K562 (cell line): ENCODE data around the gene MPZL3. TPM values are rescaled to one million over a fixed set of nuclear protein-coding genes. Genes with fewer than 3 reads are reported as not detected.

Experiments used
- HMG20B ChIP-seq: fragments of 250-450 bp; sonication (Bioruptor Pico); IDR thresholded peaks from 2 replicates; pipeline ENCODE4 v1.5.0; 2021; ENCODE audit warnings: mild to moderate bottlenecking
- JUNB ChIP-seq: fragments of 450-650 bp; formaldehyde crosslinking; conservative IDR thresholded peaks from 2 replicates; pipeline ENCODE4 v1.4.0; 2020; ENCODE audit warnings: mild to moderate bottlenecking
- MAFK ChIP-seq: IDR thresholded peaks from 2 replicates; pipeline ENCODE4 v1.6.1; 2011; ENCODE audit warnings: low read length, improper control_type of control experiment
- MGA ChIP-seq: fragments of 450-650 bp; IDR thresholded peaks from 2 replicates; pipeline ENCODE4 v1.6.1; 2016; ENCODE audit warnings: mild to moderate bottlenecking, moderate library complexity
- MNT ChIP-seq, 2 experiments: fragments of 450-650 bp; conservative IDR thresholded peaks; 2 replicates each; pipeline ENCODE4 v1.6.1; 2017; ENCODE audit warnings: mild to moderate bottlenecking in 2 of 2, moderate library complexity in 2 of 2
- TEAD4 ChIP-seq, 2 experiments: sonication (generic) in 1 of 2; formaldehyde crosslinking in 1 of 2; IDR thresholded peaks; 2 replicates each; pipeline versions ENCODE4 v1.6.1 to v1.8.0; 2012 to 2022; ENCODE audit warnings: borderline replicate concordance in 1 of 2, inconsistent platforms in 1 of 2, low read length in 1 of 2, mild to moderate bottlenecking in 1 of 2, missing genetic modification reagents in 1 of 2
- ZNF143 ChIP-seq: sonication (generic); formaldehyde crosslinking; IDR thresholded peaks from 2 replicates; pipeline ENCODE4 v1.9.0; 2022; ENCODE audit warnings: mild to moderate bottlenecking, missing genetic modification reagents
- ZNF184 ChIP-seq: sonication (generic); formaldehyde crosslinking; IDR thresholded peaks from 2 replicates; pipeline ENCODE4 v1.5.0; 2020; ENCODE audit warnings: missing genetic modification reagents
- polyA plus RNA-seq, 8 experiments: library from polyadenylated mRNA; depleted of rRNA in 4 of 8; stranded (reverse) in 5 of 8; unstranded in 3 of 8; fragments of >200 nt; fragmentation: Nextera tagmentation in 2 of 8; fragmentation: Illumina TruSeq in 1 of 8; extraction: Ambion mirVana in 2 of 8; extraction: Trizol in 1 of 8; gene quantifications; 2 replicates each; pipeline versions ENCODE4 v1.2.1 to v1.2.3, GENCODE V29; 2011 to 2014; ENCODE audit warnings: inconsistent platforms in 1 of 8, missing spikeins in 1 of 8
- total RNA-seq, 7 experiments: library from RNA; depleted of rRNA in 6 of 7; stranded (reverse); fragments of >200 nt in 6 of 7; fragmentation: Illumina TruSeq in 2 of 7; extraction: Trizol in 2 of 7; gene quantifications; 2 replicates each; pipeline versions ENCODE4 v1.2.1 to v1.2.3, GENCODE V29; 2011 to 2021; ENCODE audit warnings: low replicate concordance in 1 of 7
- TF ChIP-seq, protein P1 (sequence below): fragments of 450-650 bp; IDR thresholded peaks from 2 replicates; pipeline ENCODE4 v1.6.1; 2016
- TF ChIP-seq, protein P2 (sequence below): fragments of 450-650 bp; IDR thresholded peaks from 2 replicates; pipeline ENCODE4 v1.6.1; 2016; ENCODE audit warnings: antibody characterized with exemption
- TF ChIP-seq, protein P3 (sequence below): conservative IDR thresholded peaks from 2 replicates; pipeline ENCODE4 v1.6.1; 2011; ENCODE audit warnings: low read depth, mild to moderate bottlenecking, low read length; ENCODE audit not compliant: control insufficient read depth

The MPZL3 gene
- total and polyA plus RNA-seq, 9 of the 15 experiments (the other 6 are each of a cell fraction or from before 2014, with no cell fraction given) = 0.97 to 2.9 (median 1.6) TPM

- TF ChIP-seq MNT (conservative IDR thresholded peaks at IDR 0.05) (peak in 1 of 2 experiments; percentile 29; a peak in 1 of 4 replicates), ZNF143 (CRISPR knock-in tag) (no peak), ZNF184 (CRISPR knock-in tag) (no peak), JUNB (CRISPR knock-in tag) (no peak), MAFK (no peak), MGA (no peak), TEAD4 (IDR thresholded peaks at IDR 0.05; ENCODE audit: low read length) (no peak), TEAD4 (CRISPR knock-in tag; IDR thresholded peaks at IDR 0.05; ENCODE audit: borderline replicate concordance) (no peak), HMG20B (no peak)
- TF ChIP-seq, protein P1, sequence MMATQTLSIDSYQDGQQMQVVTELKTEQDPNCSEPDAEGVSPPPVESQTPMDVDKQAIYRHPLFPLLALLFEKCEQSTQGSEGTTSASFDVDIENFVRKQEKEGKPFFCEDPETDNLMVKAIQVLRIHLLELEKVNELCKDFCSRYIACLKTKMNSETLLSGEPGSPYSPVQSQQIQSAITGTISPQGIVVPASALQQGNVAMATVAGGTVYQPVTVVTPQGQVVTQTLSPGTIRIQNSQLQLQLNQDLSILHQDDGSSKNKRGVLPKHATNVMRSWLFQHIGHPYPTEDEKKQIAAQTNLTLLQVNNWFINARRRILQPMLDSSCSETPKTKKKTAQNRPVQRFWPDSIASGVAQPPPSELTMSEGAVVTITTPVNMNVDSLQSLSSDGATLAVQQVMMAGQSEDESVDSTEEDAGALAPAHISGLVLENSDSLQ = peak; percentile 73
- TF ChIP-seq, protein P2, sequence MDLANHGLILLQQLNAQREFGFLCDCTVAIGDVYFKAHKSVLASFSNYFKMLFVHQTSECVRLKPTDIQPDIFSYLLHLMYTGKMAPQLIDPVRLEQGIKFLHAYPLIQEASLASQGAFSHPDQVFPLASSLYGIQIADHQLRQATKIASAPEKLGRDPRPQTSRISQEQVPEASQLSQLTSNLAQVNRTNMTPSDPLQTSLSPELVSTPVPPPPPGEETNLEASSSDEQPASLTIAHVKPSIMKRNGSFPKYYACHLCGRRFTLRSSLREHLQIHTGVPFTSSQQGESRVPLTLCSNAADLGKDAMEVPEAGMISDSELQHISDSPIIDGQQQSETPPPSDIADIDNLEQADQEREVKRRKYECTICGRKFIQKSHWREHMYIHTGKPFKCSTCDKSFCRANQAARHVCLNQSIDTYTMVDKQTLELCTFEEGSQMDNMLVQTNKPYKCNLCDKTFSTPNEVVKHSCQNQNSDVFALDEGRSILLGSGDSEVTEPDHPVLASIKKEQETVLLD = no peak
- TF ChIP-seq, protein P3, sequence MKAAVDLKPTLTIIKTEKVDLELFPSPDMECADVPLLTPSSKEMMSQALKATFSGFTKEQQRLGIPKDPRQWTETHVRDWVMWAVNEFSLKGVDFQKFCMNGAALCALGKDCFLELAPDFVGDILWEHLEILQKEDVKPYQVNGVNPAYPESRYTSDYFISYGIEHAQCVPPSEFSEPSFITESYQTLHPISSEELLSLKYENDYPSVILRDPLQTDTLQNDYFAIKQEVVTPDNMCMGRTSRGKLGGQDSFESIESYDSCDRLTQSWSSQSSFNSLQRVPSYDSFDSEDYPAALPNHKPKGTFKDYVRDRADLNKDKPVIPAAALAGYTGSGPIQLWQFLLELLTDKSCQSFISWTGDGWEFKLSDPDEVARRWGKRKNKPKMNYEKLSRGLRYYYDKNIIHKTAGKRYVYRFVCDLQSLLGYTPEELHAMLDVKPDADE = no peak
These were observed 25.9 kb downstream of the MPZL3 start (continued) for GRCh38 chr11:118226296-118226695.
